Activated T-cell treated with anti-CD3 and anti-CD28 coated beads, Interleukin-2, amount 50 U/mL, for 24 hours (primary cell): ENCODE measurements around the gene ARMS2.

Experiments used
- DNase-seq: peaks from one replicate; pipeline ENCODE4 v3.0.0-alpha.2; 2020
- H3K27ac Mint-ChIP-seq: 2 replicates; pipeline ENCODE4 v1.8.0; 2020; ENCODE audit warnings: mild to moderate bottlenecking, mixed read lengths
- H3K27me3 Mint-ChIP-seq: 2 replicates; pipeline ENCODE4 v1.8.0; 2020; ENCODE audit warnings: mixed read lengths
- H3K36me3 Mint-ChIP-seq: 2 replicates; pipeline ENCODE4 v1.8.0; 2020; ENCODE audit warnings: low read depth, mixed read lengths
- H3K4me1 Mint-ChIP-seq: 2 replicates; pipeline ENCODE4 v1.8.0; 2020; ENCODE audit warnings: low read depth, mixed read lengths
- H3K4me3 Mint-ChIP-seq: 2 replicates; pipeline ENCODE4 v1.8.0; 2020; ENCODE audit warnings: mild to moderate bottlenecking, moderate library complexity, mixed read lengths
- H3K9me3 Mint-ChIP-seq: 2 replicates; pipeline ENCODE4 v1.8.0; 2020; ENCODE audit warnings: mixed read lengths

Gene ARMS2

DNA sequence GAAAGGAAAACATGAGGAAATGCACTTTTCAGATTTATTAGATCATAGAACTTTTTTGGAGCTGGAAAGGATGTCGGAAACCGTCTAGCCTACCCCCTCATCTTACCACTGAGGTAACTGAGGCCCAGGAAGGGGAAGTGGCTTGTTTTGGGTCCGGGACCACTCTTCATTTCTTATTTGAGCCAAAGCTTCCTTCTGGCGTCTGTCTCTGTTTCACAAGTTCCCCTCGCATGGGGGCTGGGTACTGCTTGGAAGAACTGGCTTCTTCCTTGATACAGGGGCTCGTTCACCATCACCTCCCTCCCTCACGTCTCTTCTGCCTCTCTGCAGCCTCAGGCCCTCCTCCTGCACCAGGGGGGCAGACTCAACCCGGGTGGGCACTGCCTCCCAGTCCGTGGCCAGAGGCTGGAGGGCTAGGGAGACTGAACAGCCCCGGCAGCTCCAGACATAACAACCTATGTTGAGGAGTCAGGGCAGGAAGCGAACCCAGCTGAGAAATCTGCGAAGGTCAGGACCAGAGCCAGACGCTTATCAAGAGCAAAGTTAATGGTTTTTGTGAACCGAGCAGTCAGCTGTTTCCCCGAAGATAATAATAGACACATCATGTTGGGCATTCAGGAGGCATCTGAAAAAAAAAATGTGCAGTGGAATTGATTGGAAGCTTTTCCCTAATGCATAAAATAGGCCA lies 19.8 kb downstream of the ARMS2 start:
- Mint-ChIP-seq H3K4me3 (no peak overlapping the region), H3K4me1 (peaks cover 10% of the 10 kb centered on the region), H3K27ac (no peak overlapping the region)

DNA sequence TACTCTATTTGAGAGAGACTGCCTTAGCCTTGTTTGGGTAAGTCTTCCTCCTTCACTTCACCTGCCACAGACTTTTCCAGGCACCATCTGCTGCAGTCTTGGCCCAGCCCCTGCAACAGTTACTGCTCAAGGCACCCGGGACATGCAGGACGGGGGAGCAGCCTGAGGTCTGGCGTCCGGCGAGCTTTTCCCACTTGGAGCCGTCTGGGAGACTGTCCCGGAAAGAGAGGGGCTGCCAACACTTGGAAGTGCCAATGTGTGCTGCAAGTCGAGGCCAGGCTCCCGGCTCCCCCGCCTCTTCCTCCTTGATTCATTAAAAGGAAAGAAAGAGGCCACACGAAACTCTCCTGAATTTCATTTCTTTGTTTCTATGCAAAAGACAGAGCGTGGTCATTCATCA lies 20.6 kb downstream of the ARMS2 start:
- Mint-ChIP-seq H3K9me3 (no peaks in the 10 kb centered on the region), H3K4me3 (no peak overlapping the region), H3K27me3 (peaks cover 28% of the 10 kb centered on the region), H3K27ac (no peak overlapping the region), H3K36me3 (no peaks in the 10 kb centered on the region), H3K4me1 (peaks cover 10% of the 10 kb centered on the region)
- DNase-seq, result no peak

More for the DNA sequence above, 19.8 kb downstream of the ARMS2 start:
- DNase-seq, result no peak
- H3K27me3 Mint-ChIP-seq, result peaks cover 31% of the 10 kb centered on the region
- H3K9me3 Mint-ChIP-seq, result no peaks in the 10 kb centered on the region
- H3K36me3 Mint-ChIP-seq, result no peaks in the 10 kb centered on the region

DNA sequence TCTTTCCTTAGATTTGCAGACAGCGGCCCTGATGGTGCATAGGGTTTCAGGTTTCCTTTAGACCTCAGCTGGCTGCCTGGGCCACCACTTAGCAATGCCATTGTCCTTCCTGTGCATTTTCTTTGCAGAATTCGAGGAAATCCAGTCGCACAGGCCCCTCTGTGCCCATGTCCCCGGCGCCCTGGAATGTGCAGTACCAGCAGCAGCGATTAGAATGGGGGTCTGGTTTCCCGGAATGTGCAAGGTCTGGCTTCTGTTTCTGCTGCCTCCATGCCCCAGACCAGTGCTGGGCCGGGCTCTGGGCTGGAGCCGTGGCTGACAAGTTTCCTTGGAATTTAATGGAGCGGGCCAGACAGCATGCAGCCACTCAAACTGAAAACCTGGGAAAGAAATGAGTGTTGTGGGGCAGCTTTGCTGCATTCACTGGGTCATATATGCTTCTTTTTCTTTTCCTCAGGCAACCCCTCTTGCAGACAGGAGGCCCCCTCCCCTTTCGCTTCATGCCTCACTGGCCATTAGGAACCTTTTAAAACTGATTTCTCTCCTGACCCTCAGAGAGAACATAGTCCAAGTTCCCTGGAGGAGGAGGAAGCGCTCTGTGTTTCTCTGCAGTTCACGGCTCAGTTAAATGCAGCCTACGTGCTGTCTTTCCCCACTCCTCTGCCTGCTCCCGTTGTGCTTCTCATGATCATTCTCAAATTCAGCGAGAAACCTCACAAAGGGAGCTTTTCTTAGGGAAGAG lies 21.3 kb downstream of the ARMS2 start:
- Mint-ChIP-seq H3K27ac (no peak overlapping the region), H3K36me3 (no peaks in the 10 kb centered on the region), H3K9me3 (no peaks in the 10 kb centered on the region), H3K4me1 (peaks cover 10% of the 10 kb centered on the region), H3K27me3 (peaks cover 27% of the 10 kb centered on the region), H3K4me3 (no peak overlapping the region)
- DNase-seq, result no peak

DNA sequence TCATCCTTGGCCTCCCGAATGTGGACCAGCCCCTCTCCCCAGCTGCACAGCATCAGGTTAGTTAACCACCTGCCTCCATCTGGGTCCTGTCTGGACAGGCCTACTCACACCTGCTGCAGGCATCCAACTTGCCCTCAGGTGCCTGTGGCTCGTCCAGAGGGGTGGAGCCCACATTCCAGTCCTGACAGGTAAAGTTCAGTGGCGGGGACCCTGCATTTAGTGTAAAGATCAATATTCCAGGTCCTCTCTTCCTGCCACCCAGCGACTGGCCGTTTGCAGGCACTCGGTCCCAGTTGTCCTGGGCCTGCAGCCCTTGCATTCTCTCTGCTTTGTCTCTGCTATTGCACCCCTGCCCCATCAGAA lies 21.9 kb downstream of the ARMS2 start:
- H3K4me3 Mint-ChIP-seq, result no peak overlapping the region
- H3K27me3 Mint-ChIP-seq, result peaks cover 22% of the 10 kb centered on the region
- no peak overlapping the region for H3K27ac Mint-ChIP-seq
- H3K36me3 Mint-ChIP-seq, result no peaks in the 10 kb centered on the region
- DNase-seq, result no peak
- H3K9me3 Mint-ChIP-seq, result no peaks in the 10 kb centered on the region
- H3K4me1 Mint-ChIP-seq, result peaks cover 10% of the 10 kb centered on the region

DNA sequence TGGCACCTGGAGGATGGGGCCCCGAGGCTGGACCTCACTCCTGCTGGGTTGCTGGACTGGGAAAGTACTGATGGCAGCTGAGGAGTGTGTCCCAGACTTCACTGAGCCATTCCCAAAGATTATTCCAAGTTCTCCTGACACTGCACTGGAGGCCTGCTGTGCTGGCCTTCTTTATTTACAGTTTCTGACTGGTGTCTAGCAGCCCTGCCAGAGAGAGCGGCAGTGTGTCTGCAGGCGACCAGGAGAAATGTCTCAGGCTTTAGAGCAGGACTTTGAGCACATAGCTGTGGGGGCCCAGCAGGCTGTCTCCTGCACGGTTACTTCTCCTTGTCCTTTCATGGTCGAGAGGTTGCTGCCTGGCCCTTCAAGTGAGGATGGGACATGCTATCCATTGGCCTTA lies 23.0 kb downstream of the ARMS2 start:
- no peak overlapping the region for H3K4me3 Mint-ChIP-seq
- H3K27ac Mint-ChIP-seq, result no peak overlapping the region
- H3K27me3 Mint-ChIP-seq, result peaks cover 20% of the 10 kb centered on the region

DNA sequence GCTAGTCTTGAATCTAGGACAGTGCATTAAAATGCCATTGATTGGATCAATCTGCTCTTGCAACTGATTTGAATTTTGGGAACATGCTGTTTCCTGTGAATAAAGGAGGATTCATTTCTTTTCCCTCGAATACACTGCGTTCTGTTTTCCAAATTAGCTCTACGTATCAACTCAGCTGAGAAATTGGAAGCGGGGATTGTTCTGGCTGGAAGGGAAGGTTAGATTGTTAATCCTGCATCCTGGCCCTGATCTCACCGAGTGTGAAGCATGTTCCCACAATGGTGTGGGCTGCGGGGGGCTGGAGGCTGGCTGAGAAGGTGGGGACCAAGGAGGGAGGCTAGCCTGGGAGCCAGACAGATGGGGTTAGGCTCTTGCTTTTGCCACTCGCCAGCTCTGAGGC lies 24.5 kb downstream of the ARMS2 start:
- Mint-ChIP-seq H3K9me3 (peaks cover 3% of the 10 kb centered on the region), H3K4me3 (no peak overlapping the region), H3K36me3 (no peaks in the 10 kb centered on the region), H3K27me3 (peaks cover 17% of the 10 kb centered on the region), H3K27ac (no peak overlapping the region), H3K4me1 (peaks cover 9% of the 10 kb centered on the region)
- no peak for DNase-seq

More for the DNA sequence above, 23.0 kb downstream of the ARMS2 start:
- H3K4me1 Mint-ChIP-seq, result peaks cover 10% of the 10 kb centered on the region
- H3K9me3 Mint-ChIP-seq, result peaks cover 3% of the 10 kb centered on the region
- DNase-seq, result no peak
- H3K36me3 Mint-ChIP-seq, result no peaks in the 10 kb centered on the region

DNA sequence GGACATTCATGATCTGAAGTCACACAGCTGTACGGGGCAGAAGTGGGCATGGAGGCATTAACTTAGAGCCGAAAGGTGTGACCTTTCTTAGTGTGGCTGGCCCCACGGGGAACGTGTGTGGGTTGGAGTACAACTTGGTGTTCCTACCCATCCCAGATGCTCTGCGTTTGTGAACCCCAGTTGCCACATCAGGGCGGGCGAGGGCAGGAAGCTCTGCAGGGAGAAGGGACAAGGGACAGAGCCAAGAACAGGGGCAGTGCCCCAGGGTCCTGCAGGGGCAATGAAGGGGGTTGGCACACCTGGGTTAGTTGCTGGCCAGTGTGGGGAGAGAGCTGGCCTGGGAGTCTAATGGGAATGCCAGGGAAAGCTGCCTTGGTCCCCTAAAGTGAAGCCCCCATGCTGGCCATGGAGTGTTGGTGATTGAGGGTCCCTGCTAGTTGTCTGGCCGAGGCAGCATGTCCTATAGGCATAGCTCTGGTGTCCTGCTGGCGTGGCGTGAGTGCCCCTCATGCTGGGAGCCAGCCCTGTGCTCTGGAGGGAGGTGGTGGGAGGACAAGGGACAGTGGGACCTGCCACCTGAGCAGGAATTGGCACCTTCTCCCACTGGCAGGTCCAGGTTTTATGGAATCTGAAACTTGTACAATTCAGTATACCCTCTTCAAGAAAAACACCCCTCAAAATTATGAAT lies 25.8 kb downstream of the ARMS2 start:
- Mint-ChIP-seq H3K4me1 (no peaks in the 10 kb centered on the region), H3K4me3 (no peak overlapping the region), H3K27ac (no peak overlapping the region), H3K27me3 (peaks cover 6% of the 10 kb centered on the region), H3K36me3 (no peaks in the 10 kb centered on the region), H3K9me3 (peaks cover 3% of the 10 kb centered on the region)
- no peak for DNase-seq

DNA sequence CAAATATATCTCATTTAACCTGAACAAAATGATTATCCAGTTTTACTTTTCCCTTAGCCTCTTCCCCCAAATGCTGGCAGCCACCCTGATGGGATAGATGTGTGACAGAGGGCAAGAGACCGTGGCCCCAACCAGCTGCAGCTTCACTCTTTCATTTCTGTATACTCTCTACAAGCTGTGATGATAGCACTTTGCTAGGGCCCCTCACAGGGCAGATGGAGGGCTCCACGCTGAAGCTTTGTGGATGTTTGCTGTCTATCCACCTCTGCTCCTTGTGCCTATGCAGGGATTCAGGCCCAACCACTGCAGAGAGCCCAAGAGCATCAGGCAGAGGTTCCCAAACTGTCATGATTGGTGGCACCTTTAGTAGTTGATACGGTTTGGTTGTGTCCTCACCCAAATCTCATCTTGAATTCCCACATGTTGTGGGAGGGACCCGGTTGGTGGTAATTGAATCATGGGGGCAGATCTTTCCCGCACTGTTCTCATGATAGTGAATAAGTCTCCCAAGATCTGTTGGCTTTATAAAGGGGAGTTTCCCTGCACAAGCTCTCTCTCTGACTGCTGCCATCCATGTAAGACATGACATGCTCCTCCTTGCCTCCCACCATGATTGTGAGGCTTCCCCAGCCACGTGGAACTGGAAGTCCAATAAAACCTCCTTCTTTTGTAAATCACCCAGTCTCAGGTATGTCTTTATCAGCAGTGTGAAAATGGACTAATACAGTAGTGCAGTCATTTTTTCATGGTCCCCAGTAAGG lies 27.0 kb downstream of the ARMS2 start:
- H3K4me1 Mint-ChIP-seq, result no peaks in the 10 kb centered on the region
- H3K27me3 Mint-ChIP-seq, result peaks cover 3% of the 10 kb centered on the region
- no peak for DNase-seq
- no peak overlapping the region for H3K27ac Mint-ChIP-seq
- no peak overlapping the region for H3K4me3 Mint-ChIP-seq
- no peaks in the 10 kb centered on the region for H3K36me3 Mint-ChIP-seq
- peaks cover 3% of the 10 kb centered on the region for H3K9me3 Mint-ChIP-seq

DNA sequence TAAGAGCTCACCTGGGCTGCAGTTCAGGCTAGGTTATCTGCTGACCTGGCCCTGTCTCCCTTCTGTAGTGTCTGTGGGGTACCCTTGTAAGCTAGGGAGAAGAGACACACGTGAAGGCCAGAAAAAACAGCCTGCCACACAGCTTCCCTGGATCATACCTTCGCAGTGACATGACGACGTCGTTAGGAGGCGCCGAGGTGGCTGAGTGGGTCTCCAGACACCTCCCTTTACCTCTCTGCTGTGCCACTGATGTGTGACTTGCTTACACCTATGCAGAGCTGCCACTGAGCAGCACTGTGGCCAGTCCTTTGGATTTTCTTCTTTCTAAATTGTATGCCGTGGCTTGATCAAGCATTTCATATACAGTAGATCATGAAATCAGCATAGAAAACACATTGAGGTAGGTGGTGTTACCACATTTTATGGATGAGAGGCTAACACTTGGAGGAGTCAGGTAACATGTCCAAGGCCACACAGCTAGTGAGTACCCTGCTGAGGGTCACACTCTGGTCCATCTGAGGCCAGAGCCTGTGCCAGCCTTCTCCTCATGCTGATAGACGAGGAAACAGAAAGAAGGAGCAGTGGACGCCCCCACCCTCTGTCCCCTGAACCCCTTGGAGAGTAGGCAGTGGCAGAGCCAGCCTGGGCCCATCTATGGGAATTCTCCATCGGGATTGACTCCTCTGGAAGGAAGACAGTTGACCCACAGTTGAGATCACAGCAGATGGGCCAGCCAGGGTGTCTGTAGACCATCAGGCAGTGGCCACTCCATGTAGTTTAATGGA lies 30.0 kb downstream of the ARMS2 start:
- no peak overlapping the region for H3K4me3 Mint-ChIP-seq
- H3K36me3 Mint-ChIP-seq, result no peaks in the 10 kb centered on the region
- DNase-seq, result no peak
- peaks cover 3% of the 10 kb centered on the region for H3K9me3 Mint-ChIP-seq
- H3K27ac Mint-ChIP-seq, result no peak overlapping the region
- no peaks in the 10 kb centered on the region for H3K4me1 Mint-ChIP-seq
- peaks cover 3% of the 10 kb centered on the region for H3K27me3 Mint-ChIP-seq

DNA sequence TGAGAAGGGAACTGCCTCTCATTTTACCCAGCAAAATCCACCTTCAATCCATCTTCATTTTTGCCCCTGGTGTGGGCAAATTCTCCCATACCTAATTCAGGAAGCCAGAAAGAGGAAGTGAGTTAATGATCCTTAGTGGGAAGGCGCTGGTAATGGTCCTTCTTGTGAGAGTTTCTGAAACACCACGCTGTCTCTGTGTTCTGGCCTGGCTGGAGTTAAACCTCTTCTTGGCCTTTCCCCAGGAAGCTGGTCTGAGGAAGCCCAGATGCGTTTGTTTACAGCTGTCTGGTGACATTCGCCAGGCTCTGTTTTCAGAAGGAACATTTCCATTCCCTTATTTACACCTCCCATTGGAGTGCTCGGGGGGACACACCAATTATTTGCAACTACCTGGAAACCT lies 31.2 kb downstream of the ARMS2 start:
- Mint-ChIP-seq H3K27me3 (no peaks in the 10 kb centered on the region), H3K36me3 (no peaks in the 10 kb centered on the region), H3K9me3 (peaks cover 3% of the 10 kb centered on the region), H3K4me3 (no peak overlapping the region), H3K27ac (no peak overlapping the region), H3K4me1 (peaks cover 6% of the 10 kb centered on the region)
- DNase-seq, result no peak

DNA sequence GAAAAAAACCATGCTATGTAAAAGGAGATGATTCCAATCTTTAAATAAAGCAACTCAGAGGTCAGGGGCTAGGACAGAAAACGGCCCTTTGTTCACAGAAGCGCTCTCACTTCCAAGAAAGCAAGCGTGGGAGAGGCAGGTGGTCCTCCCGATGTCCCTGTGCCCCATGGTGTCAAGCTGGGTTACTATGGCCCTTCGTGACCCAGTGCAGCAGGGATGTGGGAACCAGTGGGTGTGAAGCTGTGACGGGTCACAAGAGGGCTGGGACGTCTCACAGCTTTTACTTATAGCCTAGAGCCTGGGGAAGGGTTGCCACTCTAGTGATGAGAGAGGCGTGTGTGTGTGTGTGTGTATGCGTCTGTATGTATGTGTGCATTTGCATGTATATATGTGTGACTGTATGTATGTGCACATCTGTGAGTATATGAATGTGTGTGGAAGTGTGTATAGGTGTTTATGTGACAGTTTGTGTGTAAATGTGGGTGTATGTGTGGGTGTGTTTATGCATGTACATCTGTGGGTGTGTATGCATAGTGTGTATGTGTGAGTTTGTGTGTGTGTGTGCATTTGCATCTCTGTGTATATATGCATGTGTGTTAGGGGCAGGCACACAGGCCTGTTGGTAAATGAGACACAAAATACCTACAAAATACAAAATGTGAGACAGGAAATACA lies 32.1 kb downstream of the ARMS2 start:
- H3K9me3 Mint-ChIP-seq, result peaks cover 3% of the 10 kb centered on the region
- H3K4me3 Mint-ChIP-seq, result no peak overlapping the region
- H3K36me3 Mint-ChIP-seq, result no peaks in the 10 kb centered on the region
- no peak for DNase-seq
- no peak overlapping the region for H3K27ac Mint-ChIP-seq
- no peaks in the 10 kb centered on the region for H3K27me3 Mint-ChIP-seq
- peaks cover 14% of the 10 kb centered on the region for H3K4me1 Mint-ChIP-seq

DNA sequence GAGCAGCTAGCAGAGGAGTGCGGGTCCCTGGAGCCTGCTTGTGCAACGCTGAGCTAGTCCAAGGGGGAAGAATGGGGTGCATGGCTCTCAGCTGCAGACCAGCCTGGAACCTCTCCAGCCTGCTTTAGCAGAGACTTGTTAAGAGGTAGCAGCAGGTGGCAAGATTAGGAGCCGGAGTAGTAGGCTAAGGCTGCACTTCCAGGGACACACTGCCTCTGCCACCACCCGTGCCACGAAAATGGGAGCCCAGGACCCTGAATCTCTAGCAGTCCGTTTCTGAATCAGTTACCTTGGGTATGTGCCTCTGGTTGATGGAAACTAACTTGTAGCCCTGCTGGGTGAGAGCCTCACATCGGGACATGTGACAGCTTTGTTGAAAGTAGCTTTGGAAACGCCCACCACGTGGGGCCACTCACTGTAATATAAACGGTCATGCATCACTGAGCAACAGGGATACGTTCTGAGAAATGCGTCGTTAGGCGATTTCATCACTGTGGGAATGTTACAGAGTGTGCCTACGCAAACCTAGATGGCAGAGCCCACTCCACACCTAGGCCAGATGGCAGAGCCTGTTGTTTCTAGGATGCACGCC lies 32.8 kb downstream of the ARMS2 start:
- peaks cover 20% of the 10 kb centered on the region for H3K4me1 Mint-ChIP-seq
- no peak overlapping the region for H3K27ac Mint-ChIP-seq
- H3K36me3 Mint-ChIP-seq, result no peaks in the 10 kb centered on the region
- no peak overlapping the region for H3K4me3 Mint-ChIP-seq
- no peak for DNase-seq
- no peaks in the 10 kb centered on the region for H3K9me3 Mint-ChIP-seq
- H3K27me3 Mint-ChIP-seq, result no peaks in the 10 kb centered on the region

DNA sequence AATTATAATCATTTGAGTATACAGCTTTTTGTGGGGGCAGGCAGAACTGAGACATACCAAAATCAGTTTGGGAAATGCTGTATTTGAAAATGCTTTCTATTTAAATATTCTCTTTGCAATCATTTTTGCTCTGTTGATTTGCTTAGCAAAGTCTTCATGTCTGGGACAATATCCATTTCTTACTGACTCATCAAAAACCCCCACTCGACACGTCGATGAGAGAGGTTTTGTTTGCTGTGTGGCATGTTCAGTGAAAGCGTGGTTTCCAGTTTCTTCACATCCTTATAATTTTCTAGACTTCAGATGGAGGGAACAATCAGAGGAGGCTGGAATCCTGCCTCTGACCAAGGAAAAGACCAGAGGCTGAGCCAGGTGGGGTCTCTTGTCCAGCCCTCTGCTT lies 35.8 kb downstream of the ARMS2 start:
- H3K9me3 Mint-ChIP-seq, result no peaks in the 10 kb centered on the region
- no peak overlapping the region for H3K4me3 Mint-ChIP-seq
- DNase-seq, result no peak
- H3K27me3 Mint-ChIP-seq, result peaks cover 2% of the 10 kb centered on the region
- H3K36me3 Mint-ChIP-seq, result no peaks in the 10 kb centered on the region
- no peak overlapping the region for H3K27ac Mint-ChIP-seq
- H3K4me1 Mint-ChIP-seq, result peaks cover 20% of the 10 kb centered on the region
